DOHH2 (cell line): ENCODE data around the gene ANK2.

Experiments
- H3F3A ChIP-seq: fragments of 200-600 bp; sonication (generic), shearing (Covaris generic); 2 replicates; pipeline ENCODE4 v1.6.0; 2016; ENCODE audit warnings: antibody characterized with exemption, mild to moderate bottlenecking; ENCODE audit not compliant: control insufficient read depth, insufficient read depth
- H3K27ac ChIP-seq: fragments of 200-600 bp; sonication (generic); 2 replicates; pipeline ENCODE4 v1.5.1; 2014; ENCODE audit warnings: low read depth, mild to moderate bottlenecking, low read length, moderate library complexity
- H3K27me3 ChIP-seq: fragments of 200-600 bp; sonication (generic); 2 replicates; pipeline ENCODE4 v1.6.1; 2014; ENCODE audit warnings: mild to moderate bottlenecking, low read length, mixed read lengths; ENCODE audit not compliant: control insufficient read depth
- H3K36me3 ChIP-seq: fragments of 200-600 bp; sonication (generic); 2 replicates; pipeline ENCODE4 v1.6.1; 2014; ENCODE audit warnings: mild to moderate bottlenecking, low read length, moderate library complexity, mixed read lengths; ENCODE audit not compliant: control insufficient read depth
- H3K4me1 ChIP-seq: fragments of 200-600 bp; sonication (generic); 2 replicates; pipeline ENCODE4 v1.6.1; 2014; ENCODE audit warnings: mild to moderate bottlenecking, low read length, mixed read lengths; ENCODE audit not compliant: control insufficient read depth
- H3K4me2 ChIP-seq: fragments of 200-600 bp; sonication (generic); 2 replicates; pipeline ENCODE4 v1.6.0; 2014; ENCODE audit warnings: mild to moderate bottlenecking, low read length, moderate library complexity
- H3K4me3 ChIP-seq: fragments of 200-600 bp; sonication (generic); 2 replicates; pipeline ENCODE4 v1.5.1; 2014; ENCODE audit warnings: mild to moderate bottlenecking, low read length, mixed read lengths
- H3K79me2 ChIP-seq: fragments of 200-600 bp; sonication (generic); 2 replicates; pipeline ENCODE4 v1.6.1; 2014; ENCODE audit warnings: mild to moderate bottlenecking, low read length, mixed read lengths; ENCODE audit not compliant: control insufficient read depth
- H3K9me2 ChIP-seq: fragments of 200-600 bp; sonication (generic); replicated peaks from 2 replicates; pipeline ENCODE4 v1.6.1; 2014; ENCODE audit warnings: mild to moderate bottlenecking, low read length, mixed read lengths; ENCODE audit not compliant: control insufficient read depth
- H3K9me3 ChIP-seq: fragments of 200-600 bp; sonication (generic); 2 replicates; pipeline ENCODE4 v1.6.1; 2014; ENCODE audit warnings: antibody characterized with exemption, low read length, mixed read lengths; ENCODE audit not compliant: control insufficient read depth, insufficient read depth
- H4K20me1 ChIP-seq: fragments of 200-600 bp; sonication (generic); 2 replicates; pipeline ENCODE4 v1.6.0; 2014; ENCODE audit warnings: low read depth, mild to moderate bottlenecking, antibody characterized with exemption, low read length, moderate library complexity; ENCODE audit not compliant: control insufficient read depth, insufficient read depth
- EZH2phosphoT487 ChIP-seq: fragments of 200-600 bp; sonication (generic); IDR thresholded peaks from 2 replicates; pipeline ENCODE4 v1.6.1; 2017; ENCODE audit warnings: borderline replicate concordance, mild to moderate bottlenecking, antibody characterized with exemption, low read length, moderate library complexity, mixed read lengths
- TF ChIP-seq, protein P1 (sequence below): fragments of 200-600 bp; sonication (generic); IDR thresholded peaks from one replicate; pipeline ENCODE4 v1.5.1; 2014; ENCODE audit warnings: antibody characterized with exemption, mild to moderate bottlenecking, low read depth, low read length; ENCODE audit not compliant: poor library complexity, severe bottlenecking

ANK2 gene

DNA sequence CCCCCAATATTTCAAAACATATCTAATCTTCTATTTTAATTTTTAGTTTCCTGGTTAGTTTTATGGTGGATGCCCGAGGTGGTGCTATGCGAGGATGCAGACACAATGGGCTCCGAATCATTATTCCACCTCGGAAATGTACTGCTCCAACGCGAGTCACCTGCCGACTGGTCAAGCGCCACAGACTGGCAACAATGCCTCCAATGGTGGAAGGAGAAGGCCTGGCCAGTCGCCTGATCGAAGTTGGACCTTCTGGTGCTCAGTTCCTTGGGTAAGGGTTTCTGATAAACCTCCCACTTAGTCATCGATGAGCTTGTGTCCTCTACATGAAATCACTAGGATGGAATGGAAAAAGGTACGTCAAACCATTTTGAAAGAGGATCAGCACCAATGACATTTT is 280.7 kb downstream of the ANK2 start:
- no peaks in the 10 kb centered on the region for H3K9me3 ChIP-seq
- H3F3A ChIP-seq: no peaks in the 10 kb centered on the region
- no peaks in the 10 kb centered on the region for H3K36me3 ChIP-seq
- H3K27me3 ChIP-seq: 0 out of 2 replicates have a peak, but pooled peaks cover 3% of the 10 kb centered on the region
- H3K4me3 ChIP-seq: no peak overlapping the region
- H3K27ac ChIP-seq: no peak overlapping the region
- H3K79me2 ChIP-seq: no peaks in the 10 kb centered on the region
- no peak for TF ChIP-seq EZH2phosphoT487
- TF ChIP-seq, protein P1, sequence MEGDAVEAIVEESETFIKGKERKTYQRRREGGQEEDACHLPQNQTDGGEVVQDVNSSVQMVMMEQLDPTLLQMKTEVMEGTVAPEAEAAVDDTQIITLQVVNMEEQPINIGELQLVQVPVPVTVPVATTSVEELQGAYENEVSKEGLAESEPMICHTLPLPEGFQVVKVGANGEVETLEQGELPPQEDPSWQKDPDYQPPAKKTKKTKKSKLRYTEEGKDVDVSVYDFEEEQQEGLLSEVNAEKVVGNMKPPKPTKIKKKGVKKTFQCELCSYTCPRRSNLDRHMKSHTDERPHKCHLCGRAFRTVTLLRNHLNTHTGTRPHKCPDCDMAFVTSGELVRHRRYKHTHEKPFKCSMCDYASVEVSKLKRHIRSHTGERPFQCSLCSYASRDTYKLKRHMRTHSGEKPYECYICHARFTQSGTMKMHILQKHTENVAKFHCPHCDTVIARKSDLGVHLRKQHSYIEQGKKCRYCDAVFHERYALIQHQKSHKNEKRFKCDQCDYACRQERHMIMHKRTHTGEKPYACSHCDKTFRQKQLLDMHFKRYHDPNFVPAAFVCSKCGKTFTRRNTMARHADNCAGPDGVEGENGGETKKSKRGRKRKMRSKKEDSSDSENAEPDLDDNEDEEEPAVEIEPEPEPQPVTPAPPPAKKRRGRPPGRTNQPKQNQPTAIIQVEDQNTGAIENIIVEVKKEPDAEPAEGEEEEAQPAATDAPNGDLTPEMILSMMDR: no peak
- no peaks in the 10 kb centered on the region for H3K4me1 ChIP-seq
- no peaks in the 10 kb centered on the region for H3K9me2 ChIP-seq
- H4K20me1 ChIP-seq: no peaks in the 10 kb centered on the region
- no peak overlapping the region for H3K4me2 ChIP-seq

DNA sequence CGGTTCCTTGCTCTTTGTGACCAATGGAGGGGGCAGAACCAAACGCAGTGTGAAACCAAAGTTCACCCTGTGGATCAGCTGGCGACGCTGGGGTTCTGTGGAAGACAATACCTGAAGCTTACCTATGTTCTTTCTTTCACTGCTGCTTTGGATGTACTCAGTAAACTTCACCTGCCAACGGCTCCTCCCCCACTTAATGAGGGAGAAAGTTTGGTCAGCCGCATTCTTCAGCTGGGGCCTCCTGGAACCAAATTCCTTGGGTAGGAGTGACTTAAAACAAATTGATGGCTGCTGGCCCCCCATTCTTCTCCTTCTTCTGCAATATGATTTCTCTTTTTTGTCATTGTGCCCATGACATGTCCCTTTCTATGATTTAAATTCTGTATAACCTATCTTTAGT is 282.4 kb downstream of the ANK2 start:
- Histone ChIP-seq H3K9me3 (no peaks in the 10 kb centered on the region), H3K4me1 (no peaks in the 10 kb centered on the region), H3K9me2 (no peaks in the 10 kb centered on the region), H3K4me2 (no peak overlapping the region), H3K79me2 (no peaks in the 10 kb centered on the region), H4K20me1 (no peaks in the 10 kb centered on the region), H3K36me3 (no peaks in the 10 kb centered on the region), H3K4me3 (no peak overlapping the region), H3K27ac (no peak overlapping the region), H3K27me3 (0 out of 2 replicates have a peak, but pooled peaks cover 3% of the 10 kb centered on the region), H3F3A (no peaks in the 10 kb centered on the region)
- TF ChIP-seq EZH2phosphoT487: no peak
- TF ChIP-seq, protein P1: no peak

DNA sequence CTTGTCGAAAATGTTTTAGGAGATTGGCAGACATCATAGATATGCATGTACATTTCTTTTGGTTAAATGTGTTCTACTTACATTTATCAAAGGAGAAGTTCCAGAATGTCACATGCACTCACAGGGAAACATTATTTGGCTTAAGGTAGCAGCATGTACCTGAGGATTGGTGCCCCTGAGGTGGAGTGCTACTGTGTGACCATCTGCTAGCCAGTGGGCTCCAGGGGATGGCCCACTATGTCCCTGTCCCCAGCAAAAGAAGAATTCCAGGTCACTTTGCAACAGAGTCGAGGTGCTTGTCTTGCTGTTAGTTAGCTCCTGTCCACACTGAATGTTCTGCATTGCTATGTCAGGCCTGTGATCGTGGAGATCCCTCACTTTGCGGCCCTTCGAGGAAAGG is 283.2 kb downstream of the ANK2 start:
- no peak overlapping the region for H3K4me3 ChIP-seq
- TF ChIP-seq, protein P1: no peak
- no peak for TF ChIP-seq EZH2phosphoT487
- H3K36me3 ChIP-seq: no peaks in the 10 kb centered on the region
- no peaks in the 10 kb centered on the region for H3K4me1 ChIP-seq
- H3K4me2 ChIP-seq: no peak overlapping the region
- no peak overlapping the region for H3K27ac ChIP-seq
- no peaks in the 10 kb centered on the region for H4K20me1 ChIP-seq
- no peaks in the 10 kb centered on the region for H3K9me3 ChIP-seq
- H3K79me2 ChIP-seq: no peaks in the 10 kb centered on the region
- H3K27me3 ChIP-seq: no peaks in the 10 kb centered on the region
- no peaks in the 10 kb centered on the region for H3K9me2 ChIP-seq
- no peaks in the 10 kb centered on the region for H3F3A ChIP-seq

DNA sequence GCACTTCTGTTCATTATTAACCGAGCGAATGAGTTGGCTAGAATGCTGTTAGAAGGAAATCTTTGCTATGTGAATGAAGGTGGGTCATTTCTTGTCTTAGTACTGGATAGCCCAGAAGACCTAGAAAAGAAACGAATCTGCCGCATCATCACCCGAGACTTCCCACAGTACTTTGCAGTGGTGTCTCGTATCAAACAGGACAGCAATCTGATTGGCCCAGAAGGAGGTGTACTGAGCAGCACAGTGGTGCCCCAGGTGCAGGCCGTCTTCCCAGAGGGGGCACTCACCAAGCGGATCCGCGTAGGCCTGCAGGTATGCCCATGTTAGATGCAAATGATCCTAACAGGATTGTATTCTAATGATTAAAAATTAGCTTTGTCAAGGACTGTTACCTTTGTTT is 286.3 kb downstream of the ANK2 start:
- no peaks in the 10 kb centered on the region for H4K20me1 ChIP-seq
- H3K27me3 ChIP-seq: no peaks in the 10 kb centered on the region
- no peak overlapping the region for H3K4me2 ChIP-seq
- H3K79me2 ChIP-seq: no peaks in the 10 kb centered on the region
- no peak for TF ChIP-seq EZH2phosphoT487
- TF ChIP-seq, protein P1: no peak
- no peak overlapping the region for H3K27ac ChIP-seq
- no peak overlapping the region for H3K4me3 ChIP-seq
- H3K9me3 ChIP-seq: no peaks in the 10 kb centered on the region
- H3K9me2 ChIP-seq: no peaks in the 10 kb centered on the region
- H3F3A ChIP-seq: no peaks in the 10 kb centered on the region
- no peaks in the 10 kb centered on the region for H3K4me1 ChIP-seq
- H3K36me3 ChIP-seq: no peaks in the 10 kb centered on the region
